Measurements from ENCODE around the gene KICS2.

GRCh38 chr12:64253356-64253755 lies 31.3 kb upstream of the KICS2 start:
- TF ChIP-seq CTCF (IDR thresholded peaks at IDR 0.05; ENCODE audit: insufficient read depth, low read depth, low read length) = no peak
- TF ChIP-seq EZH2 (IDR thresholded peaks at IDR 0.05; ENCODE audit: insufficient read depth, low read length) = no peak

Measured in astrocyte (in vitro differentiated cells and primary cell).